ENCODE data around the gene UVRAG.

The UVRAG gene

DNA sequence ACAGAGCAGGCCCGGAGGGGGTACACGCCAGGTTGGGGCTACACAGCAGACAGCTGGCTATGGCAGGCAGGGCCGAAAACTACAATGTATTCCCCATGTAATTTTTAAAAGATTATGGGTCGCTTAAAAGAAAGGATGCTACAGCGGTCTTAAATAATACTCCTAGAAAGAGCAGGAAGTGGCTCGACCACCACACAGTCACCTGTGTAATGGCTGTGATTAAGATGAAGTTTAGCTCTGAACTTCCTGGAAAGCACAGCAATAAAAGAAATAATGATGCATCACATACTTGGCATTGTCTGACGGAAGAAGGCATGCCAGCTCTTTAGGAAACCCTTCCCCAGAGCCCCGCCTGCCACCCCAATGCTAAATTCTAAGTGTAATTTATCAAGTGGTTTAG, 358.7 kb downstream of the UVRAG start:
- no peak for DNase-seq

DNA sequence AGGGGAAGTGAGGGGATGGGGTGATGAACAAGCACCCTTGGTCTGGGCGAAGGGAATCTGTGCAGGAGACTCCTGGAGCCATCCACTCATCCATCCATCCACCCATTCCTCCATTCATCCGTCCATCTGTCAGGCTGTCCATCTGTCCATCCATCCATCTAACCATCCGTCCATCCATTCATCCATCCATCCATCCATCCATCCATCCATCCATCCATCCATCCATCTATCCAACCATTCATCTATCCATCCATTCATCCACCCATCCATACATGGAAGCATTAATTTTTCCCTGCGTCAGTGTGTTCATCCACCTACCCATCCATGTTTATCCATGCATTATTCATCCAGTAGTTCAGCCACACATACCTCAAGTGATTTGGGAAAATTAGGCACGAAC, 359.3 kb downstream of the UVRAG start:
- DNase-seq: no peak

DNA sequence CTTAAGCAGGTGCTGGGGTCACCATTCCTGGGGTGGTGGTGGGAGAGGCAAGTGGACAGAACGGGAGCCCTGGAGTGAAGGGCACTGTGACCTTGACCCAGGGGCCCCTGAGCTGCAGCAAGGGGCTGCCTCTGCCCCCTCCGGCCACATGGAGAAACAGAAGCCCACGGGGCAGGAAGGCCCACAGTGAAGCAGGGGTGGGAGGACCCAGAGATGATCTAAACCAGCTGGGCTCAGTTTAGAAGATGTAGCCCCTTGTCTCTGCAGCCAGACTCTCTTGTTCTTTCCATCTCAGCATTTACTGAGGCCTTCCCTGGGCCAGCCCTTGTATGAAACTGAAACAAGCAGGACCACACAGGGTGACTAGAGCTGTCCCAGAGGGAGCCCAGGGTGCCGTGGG, 360.8 kb downstream of the UVRAG start:
- DNase-seq: no peak

DNA sequence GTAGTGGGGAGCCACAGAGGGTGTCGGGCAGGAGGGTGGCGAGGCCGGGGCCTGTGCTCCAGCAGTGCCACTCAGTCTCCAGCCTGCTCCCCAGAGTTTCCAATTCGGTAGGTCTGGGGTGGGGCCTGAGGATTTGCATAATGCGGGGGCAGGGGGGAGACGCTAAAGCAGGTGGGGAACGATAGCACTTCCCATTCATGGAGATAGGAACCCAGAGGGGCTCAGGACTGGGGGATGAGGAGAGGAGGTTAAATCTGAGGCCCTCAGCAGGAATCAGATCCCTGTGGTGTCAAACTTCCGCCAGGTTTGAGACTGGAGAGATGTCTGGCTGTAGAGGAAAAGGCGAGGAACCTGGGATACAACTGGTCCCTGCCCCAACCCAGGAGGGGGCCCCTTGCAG, 361.5 kb downstream of the UVRAG start:
- DNase-seq: no peak

DNA sequence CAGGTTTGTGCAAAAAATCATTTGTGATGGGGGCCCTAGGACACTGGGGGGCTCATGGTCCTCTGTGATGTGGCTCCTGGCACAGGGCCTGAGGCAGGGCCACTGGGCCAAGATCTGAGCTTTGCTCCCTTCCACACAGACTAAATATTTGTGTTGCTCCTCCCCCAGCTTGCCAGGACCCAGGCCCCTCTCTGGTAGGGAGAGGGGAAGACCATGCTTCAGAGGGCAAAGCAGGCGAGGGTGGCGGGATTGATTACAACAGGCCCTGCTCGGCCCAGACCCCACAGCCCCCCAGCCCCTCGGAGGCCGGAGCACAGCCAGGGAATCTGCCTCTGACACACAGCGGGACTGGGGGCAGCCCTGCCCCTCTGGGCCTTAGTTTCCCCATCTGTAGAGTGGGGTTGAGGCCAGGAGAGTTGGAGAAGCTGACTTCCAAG, 362.3 kb downstream of the UVRAG start:
- no peak for DNase-seq

DNA sequence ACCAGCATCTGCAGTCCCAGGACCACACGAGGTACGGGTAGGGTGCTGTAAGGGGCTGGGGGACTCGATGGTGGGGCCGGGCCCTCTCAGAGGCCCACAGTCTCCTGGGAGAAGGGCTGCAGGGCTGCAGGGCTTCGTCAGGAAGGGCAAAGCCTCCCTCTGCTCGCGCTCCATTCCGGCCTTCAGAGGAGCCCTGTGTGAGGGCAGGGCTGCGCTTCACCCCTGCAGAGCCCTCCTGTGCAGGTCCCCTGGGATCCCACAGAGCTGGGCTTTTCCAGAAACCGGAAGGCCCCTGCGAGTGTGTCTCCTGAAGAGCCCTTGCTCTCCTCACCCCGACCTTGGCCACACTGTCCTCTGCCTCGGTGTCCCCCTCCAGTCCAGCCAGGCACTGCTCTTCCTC, 364.1 kb downstream of the UVRAG start:
- no peak for DNase-seq

DNA sequence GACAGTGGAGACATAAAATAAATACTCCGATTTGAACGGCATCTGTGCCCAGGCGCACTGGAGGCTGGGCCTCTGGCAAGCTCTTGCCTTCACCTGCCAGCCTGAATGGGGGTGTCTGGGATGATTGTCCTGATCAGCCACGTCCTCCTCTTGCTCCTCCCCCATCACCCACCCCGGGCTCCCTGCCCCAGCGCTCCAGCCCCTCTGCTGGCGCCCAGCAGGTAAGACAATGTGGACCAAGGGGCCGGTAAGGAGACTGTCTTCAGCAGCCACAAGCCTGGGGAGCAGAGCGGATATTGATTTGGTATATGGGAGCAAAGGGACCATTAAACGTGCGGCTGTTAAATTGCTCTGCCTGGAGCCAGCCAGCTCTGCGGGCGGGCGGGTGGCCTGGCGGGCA, 366.4 kb downstream of the UVRAG start:
- no peak for DNase-seq

DNA sequence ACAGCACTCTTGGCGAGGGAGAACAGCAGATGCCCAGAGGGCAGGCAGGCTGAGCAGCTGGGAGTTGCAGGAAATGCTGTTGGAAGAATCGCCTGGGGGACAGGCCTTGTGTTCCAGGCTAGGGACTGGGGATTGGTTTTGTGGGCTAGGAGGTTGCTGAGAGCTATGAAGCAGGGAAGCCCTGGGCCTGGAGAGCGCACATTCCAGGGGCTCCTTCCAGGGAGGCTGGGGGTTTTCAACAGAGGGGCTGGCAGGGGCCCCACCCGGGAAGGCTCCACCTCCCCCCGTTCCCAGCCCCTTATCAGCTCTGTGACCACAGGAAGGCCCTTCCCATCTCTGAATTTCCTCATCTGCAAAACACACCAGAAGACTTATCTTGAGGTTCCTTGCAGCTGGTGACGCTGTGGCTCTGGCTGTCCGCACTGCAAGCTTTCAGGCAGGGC, 369.6 kb downstream of the UVRAG start:
- no peak for DNase-seq

DNA sequence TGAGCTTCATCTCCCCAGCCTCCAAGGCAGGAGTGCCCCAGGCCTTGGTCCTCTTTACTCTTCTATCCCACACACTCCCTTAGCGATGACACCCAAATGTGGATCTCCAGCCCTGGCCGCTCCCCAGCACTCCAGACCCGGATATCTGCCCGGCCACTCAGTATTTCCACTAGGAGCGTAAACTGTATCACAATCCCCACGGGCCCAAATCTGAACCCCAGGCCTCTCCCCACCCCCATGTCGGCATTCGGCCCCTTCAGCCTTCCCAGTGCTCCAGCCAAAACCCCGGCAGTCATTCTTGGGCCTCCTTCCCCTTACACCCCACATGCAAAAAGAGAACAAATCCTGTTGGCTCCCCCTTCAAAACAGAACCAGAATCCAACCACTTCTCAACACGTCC, 370.5 kb downstream of the UVRAG start:
- no peak for DNase-seq

DNA sequence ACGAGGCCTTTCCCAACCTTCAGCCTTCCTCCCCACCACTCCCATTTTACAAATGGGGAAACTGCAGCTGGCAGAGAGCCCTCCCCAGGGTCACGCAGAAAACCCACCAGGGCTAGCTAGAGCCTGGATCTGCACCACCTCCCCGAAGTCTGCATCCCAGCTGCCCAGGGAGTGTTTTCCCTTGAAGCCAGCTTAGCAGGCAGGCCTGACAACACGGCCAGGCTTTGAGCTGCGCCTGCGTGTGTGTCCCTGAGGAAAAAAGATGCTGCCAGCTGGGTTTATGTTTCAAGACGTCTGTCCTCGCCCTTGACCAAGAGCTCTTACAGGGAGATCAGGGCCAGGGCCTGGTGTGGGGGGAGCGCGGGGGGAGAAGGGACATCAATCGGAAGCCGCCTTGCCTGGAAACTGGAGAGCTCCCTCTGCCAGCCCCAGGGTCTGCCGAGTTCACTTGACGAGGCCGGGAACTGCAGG, 371.0 kb downstream of the UVRAG start:
- no peak for DNase-seq

DNA sequence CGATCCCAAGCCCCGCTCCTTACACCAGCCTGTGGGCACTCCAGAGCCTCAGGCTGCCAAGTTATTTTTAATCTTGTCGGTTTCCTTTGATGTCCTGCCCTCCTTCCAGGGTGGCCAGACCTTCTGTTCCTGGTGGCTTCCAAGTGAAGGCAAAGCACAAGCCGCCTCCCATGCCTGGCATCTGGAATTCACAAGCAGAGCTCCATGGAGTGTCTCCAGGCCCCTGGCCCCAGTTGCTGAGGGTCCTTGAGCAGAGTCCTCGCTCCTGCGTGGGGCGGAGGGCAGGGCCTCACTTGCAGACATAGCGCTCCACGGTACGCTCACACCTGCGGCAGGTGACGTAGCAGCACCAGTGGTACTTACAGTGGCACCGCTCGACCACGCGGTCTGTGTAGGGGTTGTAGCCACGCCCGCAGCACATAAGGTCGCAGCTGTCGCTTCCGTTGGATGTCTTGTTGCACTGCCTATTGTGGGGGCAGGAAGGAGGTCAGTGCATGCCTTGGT, 371.8 kb downstream of the UVRAG start:
- no peak for DNase-seq

DNA sequence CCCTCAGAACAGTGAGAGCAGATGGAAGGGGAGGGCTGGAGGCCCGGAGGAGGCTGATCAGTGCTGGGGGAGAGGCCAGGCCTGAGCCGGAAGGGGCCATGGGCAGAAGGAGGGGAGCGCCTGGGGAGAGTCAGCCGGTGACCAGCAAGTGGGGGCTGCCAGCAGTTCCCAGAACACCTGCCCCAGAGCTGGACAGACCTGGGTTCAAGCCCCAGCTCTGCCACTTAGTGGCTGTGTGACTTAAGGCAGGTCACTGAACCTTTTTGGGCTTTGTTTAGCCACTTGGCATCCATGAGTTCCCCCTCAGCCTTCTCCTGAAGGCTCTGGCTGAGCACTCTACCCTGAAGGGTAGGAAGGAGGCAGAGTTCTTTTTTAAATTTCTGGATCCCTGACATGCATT, 373.9 kb downstream of the UVRAG start:
- DNase-seq: no peak

DNA sequence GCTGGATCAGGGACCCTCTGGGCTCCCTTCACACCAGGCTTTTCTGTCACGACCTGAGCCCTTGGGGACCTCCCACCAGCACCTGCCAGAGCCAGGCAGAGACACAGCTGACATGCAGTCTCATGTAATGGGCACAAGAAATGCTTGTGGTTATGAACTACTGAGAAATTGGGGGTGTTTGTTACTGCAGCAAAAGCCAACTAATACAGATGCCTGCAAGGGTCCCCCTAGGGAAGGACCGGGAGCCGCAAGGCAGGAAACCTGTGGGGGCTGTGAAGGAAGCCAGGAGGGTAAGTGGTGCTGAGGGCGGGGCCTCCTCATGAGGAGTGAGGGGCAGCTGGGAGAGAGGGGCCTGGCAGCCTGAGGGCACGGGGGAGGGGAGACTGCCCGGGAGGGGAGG, 374.7 kb downstream of the UVRAG start:
- DNase-seq: no peak

DNA sequence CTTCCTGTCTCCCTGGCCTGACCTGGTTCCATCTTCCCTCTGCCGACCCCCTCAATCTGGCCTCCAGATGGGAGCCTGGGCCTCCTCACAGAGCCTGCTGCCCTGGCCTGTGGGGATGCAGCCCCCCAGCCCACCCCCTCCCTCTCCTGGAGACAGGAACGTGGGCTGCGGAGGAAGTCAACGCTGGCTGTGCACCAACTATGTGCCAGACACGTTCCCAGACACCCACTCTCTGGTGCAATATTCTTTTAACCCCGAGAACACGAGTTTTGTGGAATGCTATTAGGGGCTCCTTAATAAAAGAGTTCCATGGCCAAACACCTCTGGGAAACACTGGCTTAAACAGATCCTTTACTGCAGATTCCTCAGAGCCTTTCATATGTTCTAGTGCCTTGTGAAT, 375.4 kb downstream of the UVRAG start:
- no peak for DNase-seq
